Left lobe of liver (tissue), 2 donors: ENCODE measurements around the gene RNF8. TPM values are rescaled to one million over a fixed set of nuclear protein-coding genes. Genes with fewer than 3 reads are reported as not detected.
A peak's percentile ranks its signal among the peaks of the same experiment; 100 is the strongest.
"Not testable (repeated sequence)": the region's sequence is repeated elsewhere in the genome, so short reads cannot be mapped to it uniquely, and the experiment has no call there.

ENCODE experiments used
- ATAC-seq: fragments of 200-7000 bp; cut with Tn5 transposase; one replicate; pipeline ENCODE4 v1.9.1; 2020; ENCODE audit warnings: mild to moderate bottlenecking, moderate library complexity
- DNase-seq: peaks from one replicate; pipeline ENCODE4 v3.0.0-alpha.2; 2020; ENCODE audit warnings: low spot score
- total RNA-seq: library from RNA; stranded (reverse); gene quantifications from one replicate; pipeline ENCODE4 v1.2.1, GENCODE V29; 2021
- donor health status: DM: no; HTN: no; CAD: no; lungs with moderate emphysema.
- donor health status: DM: no; HTN: yes; CAD: no.

RNF8 gene
- total RNA-seq, 1 donor from 2014 or later: 4.9 TPM

- DNase-seq: no peak
- no peak for ATAC-seq
Measured at GRCh38 chr6:37321101-37321500, 32.7 kb upstream of the RNF8 start.

GRCh38 chr6:37321516-37322415 is 32.0 kb upstream of the RNF8 start:
- no peak for ATAC-seq
- no peak for DNase-seq

DNA sequence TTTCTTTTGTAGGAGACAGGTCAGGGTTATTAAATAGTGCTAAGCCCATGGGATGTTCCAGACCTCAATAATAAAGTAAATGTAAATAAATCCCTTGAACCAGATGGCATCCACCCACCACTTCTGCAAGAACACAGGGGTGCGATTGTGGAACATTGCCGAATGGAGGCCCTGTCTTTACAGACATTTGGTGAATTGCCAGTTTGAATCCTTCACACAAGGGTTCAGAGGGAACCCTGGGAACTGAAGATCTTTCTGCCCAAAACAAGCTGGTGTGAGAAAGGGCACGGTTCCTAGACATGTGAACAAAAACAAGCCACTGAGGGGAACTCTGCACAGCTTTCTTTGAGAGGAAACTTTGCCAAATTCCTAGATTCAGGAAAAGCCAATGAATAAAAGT is 30.2 kb upstream of the RNF8 start:
- ATAC-seq (peak; percentile 40), DNase-seq (no peak)

- no peak for DNase-seq
Measured at GRCh38 chr6:37324131-37325033, 29.4 kb upstream of the RNF8 start.

DNA sequence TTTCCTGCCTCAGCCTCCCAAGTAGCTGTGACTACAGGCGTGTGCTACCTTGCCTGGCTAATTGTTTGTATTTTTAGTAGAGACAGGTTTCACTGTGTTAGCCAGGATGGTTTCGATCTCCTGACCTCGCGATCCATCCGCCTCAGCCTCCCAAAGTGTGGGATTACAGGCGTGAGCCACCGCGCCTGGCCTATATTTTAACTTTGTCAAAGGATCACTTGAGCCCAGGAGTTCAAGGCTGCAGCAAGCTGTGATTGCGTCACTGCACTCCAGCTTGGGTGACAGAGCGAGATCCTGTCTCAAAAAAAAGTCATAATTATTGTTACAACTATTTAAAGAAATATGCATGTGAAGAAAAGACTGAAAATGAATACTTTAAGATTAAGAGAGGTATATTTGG is 23.4 kb upstream of the RNF8 start:
- DNase-seq: not testable (repeated sequence)
- peak; percentile 19 for ATAC-seq

More at GRCh38 chr6:37324131-37325033, 29.4 kb upstream of the RNF8 start:
- no peak for ATAC-seq

GRCh38 chr6:37331047-37331446 is 22.7 kb upstream of the RNF8 start:
- no peak for DNase-seq
- ATAC-seq: no peak

DNA sequence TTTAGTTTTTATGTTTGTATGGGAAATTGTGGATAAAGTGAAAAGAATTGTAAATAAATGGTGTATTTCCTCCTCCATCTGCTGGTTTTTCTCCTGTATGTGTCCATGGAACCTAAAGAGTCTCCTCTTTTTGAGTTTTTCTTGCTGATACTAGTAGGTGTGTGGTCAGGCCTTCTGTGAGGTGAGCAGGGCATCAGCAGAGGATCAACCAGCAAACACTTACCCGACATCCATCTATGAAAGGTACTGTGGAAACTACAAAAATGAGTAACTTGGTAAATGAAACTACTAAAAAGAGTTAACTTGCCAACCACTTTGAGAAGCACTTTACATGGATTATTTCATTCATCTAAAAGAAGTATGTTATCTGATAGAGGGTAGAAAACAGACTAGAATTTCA is 20.9 kb upstream of the RNF8 start:
- DNase-seq (no peak), ATAC-seq (no peak)

DNA sequence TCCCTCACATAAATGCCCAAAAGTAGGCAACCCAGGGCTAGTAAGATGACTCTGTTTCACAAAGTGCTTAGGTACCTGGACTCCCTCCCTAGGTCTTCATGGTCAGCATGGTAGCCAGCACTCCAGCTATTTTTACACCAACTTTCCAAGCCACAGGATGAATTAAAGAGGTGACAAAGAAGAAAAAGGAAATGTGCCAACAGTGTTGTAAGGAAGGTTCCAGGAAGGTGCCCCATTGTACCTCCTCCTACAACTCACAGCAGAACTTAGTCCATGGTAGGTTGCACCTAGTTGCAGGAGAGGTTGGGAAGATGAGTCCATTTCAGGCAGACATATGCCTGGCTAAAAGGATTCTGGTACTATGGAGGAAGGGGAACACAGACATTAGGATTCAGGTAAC is 19.7 kb upstream of the RNF8 start:
- no peak for DNase-seq
- ATAC-seq: no peak

- not testable (repeated sequence) for DNase-seq, ATAC-seq
Measured at GRCh38 chr6:37338317-37338716, 15.5 kb upstream of the RNF8 start.

DNA sequence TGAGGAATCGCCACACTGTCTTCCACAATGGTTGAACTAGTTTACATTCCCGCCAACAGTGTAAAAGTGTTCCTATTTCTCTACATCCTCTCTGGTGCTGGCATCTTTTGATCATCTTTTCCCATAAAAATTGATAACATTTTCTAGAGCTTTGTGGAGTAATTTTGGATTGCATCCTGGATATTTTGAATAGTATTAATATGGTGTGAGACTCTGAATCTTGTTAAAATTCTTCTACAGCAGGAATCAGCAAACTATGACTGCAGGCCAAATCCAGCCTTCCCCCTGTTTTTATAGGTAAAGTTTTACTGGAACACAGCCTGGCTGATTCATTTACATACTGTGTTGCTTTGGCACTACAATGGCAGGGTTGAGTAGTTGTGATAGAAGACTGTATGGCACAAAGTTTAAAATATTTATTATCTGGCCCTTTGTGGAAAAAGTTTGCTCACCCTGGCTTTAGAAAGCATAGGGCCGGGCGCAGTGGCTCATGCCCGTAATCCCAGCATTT is 15.0 kb upstream of the RNF8 start:
- DNase-seq (no peak), ATAC-seq (no peak)

DNA sequence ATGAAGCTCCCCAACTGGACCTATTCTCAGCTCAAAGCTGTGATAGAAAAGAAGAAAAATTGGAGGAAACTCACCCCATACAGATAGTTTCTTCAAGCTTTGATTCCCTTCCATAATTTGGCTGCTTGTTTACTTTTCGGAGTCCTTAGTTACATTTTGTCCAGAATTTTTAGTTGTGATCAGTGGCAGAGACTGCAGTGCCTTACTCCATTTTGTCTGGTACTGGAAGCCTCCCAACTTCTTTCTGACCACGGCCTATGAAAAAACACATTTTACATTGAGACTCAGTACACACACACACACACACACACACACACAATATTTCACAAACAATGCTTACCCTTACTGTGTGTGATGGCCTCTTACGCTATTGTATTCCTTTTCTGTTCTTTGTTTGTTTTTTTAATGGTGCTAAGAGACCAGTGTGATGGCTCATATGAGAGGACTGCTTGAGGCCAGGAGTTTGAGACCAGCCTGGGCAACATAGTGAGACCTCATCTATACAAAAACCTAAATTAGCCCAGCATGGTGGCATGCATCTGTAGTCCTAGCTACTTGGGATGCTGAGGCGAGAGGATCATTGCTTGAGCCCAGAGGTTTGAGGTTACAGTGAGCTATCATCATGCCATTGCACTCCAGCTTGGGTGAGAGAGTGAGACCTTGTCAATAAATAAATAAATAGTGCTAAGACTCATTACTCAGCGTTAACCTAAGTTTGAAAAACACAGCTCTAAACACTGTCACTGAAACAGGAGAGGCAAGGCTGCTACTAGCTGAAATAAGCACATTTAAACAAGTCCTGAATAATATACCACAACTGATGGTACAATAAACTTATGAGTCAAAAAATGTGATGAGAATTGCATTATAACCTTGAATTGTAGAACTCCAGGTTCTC is 13.8 kb upstream of the RNF8 start:
- ATAC-seq (no peak), DNase-seq (no peak)

DNA sequence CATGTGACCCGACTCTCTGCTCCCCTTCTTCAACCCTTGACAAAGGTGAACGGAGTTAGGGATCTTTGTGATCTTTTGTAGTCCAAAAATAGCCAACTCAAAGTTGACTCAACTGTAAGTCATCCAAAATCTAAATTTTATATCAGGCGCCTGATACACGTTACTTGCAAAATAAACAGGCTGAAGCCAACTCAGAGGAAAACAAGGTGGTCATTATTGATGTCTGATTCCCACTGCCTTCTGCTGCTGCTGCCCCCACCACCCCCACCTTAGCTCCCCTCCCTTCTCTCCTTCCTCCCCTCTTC is 13.2 kb upstream of the RNF8 start:
- no peak for ATAC-seq
- no peak for DNase-seq

DNA sequence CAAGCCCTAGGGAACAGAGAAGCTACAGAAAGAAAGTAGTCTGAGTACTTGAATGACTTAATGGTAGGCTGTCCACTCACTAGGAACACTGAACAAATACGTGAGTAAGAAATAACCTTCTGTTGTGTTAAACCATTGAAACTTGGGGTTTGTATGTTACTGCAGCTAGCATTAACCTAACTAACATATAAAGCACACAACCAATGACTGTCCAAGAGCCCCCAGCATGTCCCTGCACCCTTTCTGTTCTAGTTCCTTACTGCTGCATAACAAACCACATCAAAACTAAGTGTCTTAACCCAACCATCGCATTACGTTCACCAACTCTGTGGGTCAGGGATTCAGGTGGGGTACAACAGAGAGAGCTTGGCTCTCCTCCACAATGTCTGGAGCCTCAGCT is 10.5 kb upstream of the RNF8 start:
- DNase-seq (no peak), ATAC-seq (no peak)

GRCh38 chr6:37344308-37344707 is 9.5 kb upstream of the RNF8 start:
- ATAC-seq: no peak
- no peak for DNase-seq

DNA sequence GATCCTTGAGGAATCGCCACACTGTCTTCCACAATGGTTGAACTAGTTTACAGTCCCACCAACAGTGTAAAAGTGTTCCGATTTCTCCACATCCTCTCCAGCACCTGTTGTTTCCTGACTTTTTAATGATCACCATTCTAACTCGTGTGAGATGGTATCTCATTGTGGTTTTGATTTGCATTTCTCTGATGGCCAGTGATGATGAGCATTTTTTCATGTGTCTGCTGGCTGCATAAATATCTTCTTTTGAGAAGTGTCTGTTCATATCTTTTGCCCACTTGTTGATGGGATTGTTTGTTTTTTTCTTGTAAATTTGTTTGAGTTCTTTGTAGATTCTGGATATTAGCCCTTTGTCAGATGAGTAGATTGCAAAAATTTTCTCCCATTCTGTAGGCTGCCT is 8.0 kb upstream of the RNF8 start:
- DNase-seq, ATAC-seq: not testable (repeated sequence)

DNA sequence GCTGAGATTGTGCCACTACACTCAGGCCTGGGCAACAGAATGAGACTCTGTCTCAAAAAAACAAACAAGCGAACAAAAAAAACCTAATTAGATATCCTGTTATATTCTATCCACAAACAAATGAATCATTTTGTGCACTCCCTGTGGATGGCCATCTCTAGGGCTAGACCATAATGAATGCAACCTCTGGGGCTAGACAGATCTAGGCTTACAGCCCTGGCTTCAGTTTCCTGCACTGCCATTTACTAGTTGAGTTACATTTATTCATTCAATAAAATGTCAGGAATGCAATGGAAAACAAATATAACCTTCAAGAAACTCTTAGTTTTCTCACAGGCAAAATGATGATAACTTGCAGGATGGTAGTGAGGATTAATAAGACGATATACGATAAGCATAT is 6.6 kb upstream of the RNF8 start:
- DNase-seq (no peak), ATAC-seq (no peak)

- no peak for ATAC-seq
Measured at GRCh38 chr6:37347670-37348111, 6.1 kb upstream of the RNF8 start.

DNA sequence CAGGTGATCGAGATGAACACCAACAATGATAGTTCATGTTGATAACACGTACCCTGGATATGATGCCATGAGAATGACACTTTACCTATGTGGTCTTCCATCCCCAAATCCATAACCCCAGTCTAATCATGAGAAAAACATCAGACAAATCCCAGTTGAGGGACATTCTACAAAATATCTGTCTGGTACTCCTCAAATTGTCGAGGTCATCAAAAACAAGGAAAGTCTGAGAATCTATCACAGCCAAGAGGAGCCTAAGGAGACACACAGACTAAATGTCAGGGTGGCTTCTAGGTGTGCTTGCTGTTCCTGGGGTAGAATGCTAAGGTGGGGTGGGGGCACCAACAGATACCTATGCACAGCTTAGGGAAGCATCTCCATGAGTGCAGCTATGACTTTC is 2.8 kb upstream of the RNF8 start:
- DNase-seq (no peak), ATAC-seq (no peak)

More at GRCh38 chr6:37347670-37348111, 6.1 kb upstream of the RNF8 start:
- DNase-seq: no peak

DNA sequence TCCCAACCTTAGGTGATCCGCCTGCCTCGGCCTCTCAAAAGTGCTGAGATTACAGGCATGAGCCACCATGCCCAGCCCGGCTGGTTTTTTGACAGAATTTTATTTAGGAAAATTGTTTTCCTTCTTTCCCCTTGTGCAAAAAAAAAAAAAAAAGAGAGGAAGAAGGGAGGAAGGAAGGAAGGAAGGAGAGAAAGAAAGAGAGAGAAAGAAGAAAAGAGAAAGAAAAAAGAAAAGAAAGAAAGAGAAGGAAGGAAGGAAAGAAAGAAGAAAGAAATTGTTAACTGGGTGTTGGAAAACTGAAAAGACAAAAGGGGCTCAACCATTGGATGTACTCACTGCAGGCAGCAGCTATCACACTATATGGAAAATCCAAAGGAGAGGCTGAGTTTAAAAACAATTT is 1.4 kb upstream of the RNF8 start:
- no peak for DNase-seq
- no peak for ATAC-seq

GRCh38 chr6:37354526-37355384 is 972 bp downstream of the RNF8 start:
- DNase-seq: peak; percentile 49
- peak; percentile 57 for ATAC-seq
